G401.6 (cell line): ENCODE data around the gene NSL1.

Experiments
- FAIRE-seq: peaks from 2 replicates; lab custom pipeline; 2012; peaks lifted over from hg19 to GRCh38; lab: Jason Lieb, UNC

NSL1 gene

DNA sequence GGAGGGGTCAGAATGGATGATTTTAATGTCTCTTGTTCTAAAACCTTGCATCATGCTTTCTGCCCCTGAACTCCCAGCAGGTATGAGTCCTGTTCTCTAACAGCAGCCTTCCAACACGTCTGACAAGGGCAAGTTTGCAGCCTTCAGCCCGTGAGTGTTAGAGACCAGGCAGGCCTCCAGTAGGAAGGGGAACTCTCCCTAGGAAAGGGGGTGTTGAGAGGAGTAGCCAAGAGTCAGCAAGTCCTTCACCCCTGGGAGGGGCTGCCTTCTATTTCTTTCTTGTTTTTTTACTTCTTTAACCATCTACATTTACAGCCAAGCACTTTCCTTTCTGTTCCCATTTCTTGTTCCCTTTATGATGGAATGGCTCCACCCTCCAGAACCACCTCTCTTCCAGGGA, 106.1 kb downstream of the NSL1 start:
- no peak for FAIRE-seq

DNA sequence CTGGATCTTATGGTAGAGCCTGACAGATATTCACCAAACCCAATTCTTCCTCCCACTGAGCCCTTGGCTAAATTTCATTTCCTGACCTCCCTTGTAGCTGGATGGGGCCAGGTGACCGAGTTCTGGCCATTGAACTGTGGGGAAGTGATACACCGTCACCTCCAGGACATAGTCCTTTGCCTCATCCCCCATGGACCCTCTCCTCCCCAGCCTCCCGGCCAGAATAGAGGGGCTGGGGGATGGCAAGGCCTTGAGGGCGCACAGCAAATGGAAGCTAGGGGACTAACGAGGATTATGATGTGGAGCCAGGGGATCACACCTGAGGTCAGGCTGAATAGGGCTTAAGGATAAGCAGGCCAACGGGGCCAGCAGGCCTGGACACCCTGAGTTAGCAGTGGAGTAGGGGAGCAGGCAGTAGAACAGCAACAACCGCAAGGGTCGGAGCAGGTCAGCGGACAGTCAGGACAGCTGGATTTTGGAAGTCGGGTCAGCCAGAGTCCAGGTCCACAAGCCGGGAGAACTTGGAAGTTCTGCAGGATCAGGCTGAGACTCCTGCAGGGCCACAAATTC, 107.0 kb downstream of the NSL1 start:
- no peak for FAIRE-seq

DNA sequence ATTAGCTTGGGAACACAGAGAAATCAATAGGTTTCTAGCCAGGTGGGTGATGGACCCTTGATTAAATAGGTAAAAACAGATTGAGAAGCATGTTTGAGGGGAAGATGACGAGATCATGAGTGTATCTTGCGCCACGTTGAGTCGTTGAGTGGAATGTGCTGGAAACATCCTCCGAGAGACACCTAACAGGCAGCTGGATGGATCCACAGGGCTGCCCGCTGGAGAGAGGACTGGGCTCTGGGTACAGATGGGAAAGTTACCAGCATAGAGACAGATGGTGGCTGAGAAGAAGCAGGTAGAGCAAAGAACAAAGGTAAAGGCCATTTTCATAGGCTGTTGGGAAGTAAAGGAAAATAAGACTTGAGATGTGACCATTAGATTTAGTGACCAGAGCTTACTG, 107.5 kb downstream of the NSL1 start:
- no peak for FAIRE-seq

DNA sequence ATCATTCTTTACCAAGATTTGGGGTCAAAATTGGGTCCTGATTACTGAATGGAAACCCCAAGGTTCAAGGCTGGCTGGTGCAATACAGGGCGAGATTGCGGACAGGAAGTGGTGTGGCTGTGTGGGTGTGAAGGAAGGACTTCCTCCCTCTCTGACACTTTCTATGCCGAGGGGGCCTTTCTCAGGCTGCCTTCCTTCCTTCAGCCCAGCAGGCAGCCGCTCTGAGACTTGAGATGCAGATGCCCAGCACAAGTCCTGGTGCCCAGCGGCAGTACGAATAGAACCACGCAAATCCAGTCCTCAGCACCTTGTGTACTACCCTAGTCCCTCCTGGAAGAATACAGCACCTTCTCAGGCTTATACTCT, 108.2 kb downstream of the NSL1 start:
- no peak for FAIRE-seq

DNA sequence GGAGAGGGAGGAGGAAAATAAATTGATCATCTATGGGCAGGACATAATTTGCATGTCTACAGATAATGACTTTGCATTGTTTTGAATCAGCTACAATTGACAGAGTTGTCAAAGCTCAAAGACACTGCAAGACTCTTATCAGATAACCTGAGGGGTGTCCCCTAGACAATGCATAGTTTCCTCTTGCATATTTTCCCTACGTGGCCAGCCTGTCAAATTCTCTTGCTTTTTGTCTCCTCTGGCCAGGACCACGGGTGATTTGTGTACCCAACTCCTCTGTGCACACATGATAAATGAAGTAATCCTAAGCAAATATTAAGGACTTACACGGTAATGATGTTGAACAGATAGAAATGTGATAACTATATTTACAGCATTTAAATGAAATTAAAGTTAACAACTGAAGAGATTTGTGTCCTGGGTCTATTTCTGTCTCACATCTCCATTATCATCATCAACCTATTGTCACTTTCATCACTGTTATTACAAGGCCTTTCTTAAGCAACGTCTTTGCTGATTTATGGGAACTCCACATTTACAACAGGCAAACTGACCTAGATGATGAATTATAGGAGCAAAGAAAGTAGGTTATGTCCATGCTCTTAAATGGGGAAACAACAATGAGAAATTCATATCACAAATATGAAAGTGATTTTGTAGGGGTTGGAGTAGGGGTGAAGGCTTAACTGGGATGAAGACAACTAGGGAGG, 110.7 kb downstream of the NSL1 start:
- no peak for FAIRE-seq

DNA sequence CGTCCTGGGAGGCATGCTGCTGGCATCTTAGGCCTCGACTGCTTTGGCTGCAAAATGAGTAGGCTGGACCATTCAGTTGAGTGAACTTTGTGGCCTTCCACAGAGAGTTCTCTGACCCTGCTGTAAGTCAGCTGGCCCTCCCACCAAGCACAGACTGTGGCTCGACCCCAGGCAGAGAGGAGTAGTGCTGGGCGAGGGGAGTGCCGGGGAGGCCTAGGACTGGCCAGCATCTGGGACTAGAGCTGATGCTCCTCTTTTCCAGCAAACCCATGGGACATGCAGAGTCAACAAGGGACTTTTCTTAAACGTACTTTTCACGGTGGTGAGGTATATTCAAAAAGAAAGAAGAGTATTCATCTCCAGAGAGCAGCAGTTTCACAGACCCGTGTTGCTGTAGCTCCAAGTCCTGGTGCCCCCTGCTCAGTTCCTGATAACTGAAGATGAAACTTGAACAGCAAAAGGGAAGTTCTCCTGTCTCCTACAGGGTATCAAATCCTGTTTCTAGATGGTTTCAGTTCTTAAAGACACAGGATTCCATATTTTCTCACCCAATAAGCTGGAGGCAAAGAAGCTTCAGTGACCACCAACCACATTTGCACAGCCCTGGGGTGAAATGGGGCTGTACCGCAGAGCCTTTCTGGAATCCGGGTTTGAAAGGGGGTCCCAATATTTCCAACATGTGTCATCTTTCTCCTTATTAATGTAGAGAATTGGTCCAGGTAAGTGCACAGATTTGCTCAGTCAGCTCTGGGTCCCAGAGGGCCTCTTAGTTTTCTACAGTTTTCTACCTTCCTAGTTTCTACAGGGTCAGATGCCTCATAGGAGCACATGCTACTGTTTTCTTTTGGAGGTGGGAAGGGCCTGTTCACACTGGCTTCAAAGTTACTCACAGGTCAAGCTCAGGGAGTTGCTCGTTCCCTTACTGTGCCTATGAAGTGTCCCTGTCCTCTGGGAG, 112.8 kb downstream of the NSL1 start:
- FAIRE-seq: no peak

DNA sequence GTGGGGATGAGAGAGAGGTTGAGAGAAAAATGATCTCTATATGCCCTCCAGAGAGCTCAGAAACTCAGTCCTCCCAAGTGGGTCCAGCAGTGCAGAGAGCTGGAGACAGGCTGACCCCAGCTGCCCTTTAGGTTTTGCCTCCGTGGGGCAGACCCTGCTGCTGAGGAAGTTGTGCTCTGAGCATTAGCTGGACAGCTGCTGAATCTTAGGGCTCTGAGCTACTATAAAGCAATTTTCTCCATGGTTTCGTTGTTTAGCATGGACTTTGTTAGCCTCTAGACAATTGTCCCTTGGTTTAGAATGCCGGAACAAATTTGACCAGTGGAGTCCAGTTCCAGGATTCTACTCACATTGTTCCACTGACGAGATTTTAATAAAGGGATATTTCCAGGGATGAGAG, 114.0 kb downstream of the NSL1 start:
- no peak for FAIRE-seq

DNA sequence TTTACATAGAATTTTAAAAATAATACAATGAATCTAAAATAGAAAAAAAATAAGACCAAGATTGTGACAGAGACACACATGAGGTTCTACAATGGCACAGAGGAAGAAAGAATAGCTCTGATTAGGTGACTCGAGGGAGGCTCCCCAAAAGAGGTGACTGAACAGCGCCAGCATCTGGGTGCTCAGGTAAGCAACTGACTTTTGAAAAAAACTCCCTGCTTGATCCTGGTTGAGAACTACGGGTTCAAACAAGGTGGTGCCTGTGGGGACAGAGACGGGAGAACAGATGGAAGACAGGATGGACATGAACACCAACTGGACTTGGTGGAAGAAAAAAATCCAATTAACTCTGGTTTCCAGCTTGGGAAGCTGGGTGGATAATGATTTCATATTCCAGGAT, 114.4 kb downstream of the NSL1 start:
- FAIRE-seq: no peak
